COLO829 (cell line): Measurements from ENCODE around the gene STX5.
"Not testable (repeated sequence)": the region's sequence is repeated elsewhere in the genome, so short reads cannot be mapped to it uniquely, and the experiment has no call there.

Experiments used
- DNase-seq: peaks from one replicate; pipeline ENCODE4 v3.0.0; 2012; ENCODE audit warnings: low spot score

Gene STX5

DNA sequence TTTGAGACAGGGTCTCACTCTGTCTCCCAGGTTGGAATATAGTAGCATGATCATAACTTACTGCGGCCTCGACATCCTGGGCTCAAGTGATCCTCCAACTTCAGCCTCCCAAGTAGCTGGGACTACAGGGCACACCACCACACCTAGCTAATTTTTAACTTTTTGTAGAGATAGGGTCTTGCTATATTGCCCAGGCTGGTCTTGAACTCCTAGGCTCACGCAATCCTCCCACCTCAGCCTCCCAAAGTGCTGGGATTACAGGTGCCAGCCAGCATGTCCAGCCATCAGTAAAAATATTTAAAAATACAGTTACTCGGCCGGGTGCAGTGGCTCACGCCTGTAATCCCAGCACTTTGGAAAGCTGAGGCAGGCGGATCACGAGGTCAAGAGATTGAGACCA lies 3.7 kb downstream of the STX5 start:
- DNase-seq: not testable (repeated sequence)

- no peak for DNase-seq
Observed at GRCh38 chr11:62823677-62824076, 8.2 kb downstream of the STX5 start.

- no peak for DNase-seq
Observed at GRCh38 chr11:62817129-62817528, 14.7 kb downstream of the STX5 start.

GRCh38 chr11:62816557-62816956 lies 15.3 kb downstream of the STX5 start:
- no peak for DNase-seq

DNA sequence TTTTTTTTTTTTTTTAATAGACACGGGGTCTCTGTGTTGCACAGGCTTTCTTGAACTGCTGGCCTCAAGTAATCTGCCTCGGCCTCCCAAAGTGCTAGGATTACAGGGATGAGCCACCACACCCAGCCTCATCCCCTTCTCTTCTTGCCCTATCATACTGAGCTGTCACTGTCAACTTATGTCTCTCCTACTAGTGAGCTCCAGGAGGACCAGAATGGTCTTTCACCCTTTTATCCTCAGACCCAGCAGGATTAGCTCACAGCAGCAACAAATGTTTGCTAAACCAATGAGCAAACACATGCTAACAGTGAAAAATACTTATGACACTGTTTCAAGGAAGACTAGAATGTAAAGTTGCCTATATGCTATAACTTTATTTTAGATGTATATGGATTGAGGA lies 20.2 kb downstream of the STX5 start:
- DNase-seq: no peak

DNA sequence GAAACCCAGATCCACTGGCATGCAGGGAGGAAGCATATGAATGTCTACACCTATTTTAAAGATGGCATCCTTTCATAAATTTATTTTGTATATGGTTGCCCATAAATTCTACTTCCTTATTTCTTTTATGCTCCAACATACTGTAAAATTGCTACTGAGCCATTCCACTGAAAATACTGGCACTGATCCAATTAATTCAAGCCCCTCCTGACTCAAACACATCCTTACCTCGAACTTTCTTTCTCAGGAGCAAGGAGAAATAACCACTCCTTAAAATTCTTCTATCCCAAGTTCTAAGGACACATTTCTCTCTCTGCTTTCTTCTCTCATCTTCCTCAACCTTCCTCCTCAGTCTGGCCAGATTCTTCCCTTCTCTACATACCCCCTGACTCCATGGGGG lies 21.1 kb downstream of the STX5 start:
- DNase-seq: no peak

- no peak for DNase-seq
Observed at GRCh38 chr11:62806611-62807121, 25.2 kb downstream of the STX5 start.

GRCh38 chr11:62805961-62806441 lies 25.9 kb downstream of the STX5 start:
- DNase-seq: no peak

- DNase-seq: peak; percentile 97
Observed at GRCh38 chr11:62805076-62805892, 26.6 kb downstream of the STX5 start, which contains the start of gene NXF1. Gene NXF1, minus strand, starts transcription at chr11:62805440. Its CDS starts 84 bp downstream, at chr11:62805356.

DNA sequence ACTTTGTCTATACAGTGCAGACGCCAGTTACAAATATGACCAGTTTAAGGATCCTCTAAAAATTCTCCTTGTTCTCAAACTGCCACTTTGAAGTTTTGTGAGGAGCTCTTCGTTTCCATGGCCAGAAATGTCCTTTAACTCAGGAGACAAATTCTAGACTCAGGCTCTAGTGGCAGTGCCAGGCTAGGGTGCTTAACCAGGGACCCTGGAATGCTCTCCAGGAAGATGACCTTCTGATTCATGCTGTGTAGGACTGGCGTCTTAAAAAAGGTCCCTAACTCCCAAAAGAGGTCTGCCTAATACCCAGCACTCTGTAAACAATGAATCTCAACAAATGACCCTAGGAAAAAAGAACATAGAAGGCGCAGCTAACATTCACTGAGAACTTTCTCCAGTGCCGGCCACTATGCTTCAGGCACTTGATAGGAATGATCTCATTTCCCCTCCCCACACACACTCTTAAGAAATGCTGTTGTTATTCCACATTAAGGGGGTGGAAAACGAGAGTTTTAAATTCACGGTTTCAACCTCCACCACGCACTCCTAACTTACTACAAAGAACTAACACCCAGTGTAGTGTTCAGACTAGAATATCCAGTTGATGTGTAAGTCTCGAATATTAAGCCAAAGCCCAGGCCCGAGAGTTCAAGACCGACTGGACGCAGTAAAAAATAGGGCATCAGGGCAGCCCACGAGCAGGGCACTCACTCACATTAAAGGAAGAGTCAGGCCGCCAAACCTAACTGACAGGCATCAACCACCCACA lies 27.4 kb downstream of the STX5 start:
- DNase-seq: no peak

- no peak for DNase-seq
Observed at GRCh38 chr11:62801071-62801470, 30.8 kb downstream of the STX5 start.

DNA sequence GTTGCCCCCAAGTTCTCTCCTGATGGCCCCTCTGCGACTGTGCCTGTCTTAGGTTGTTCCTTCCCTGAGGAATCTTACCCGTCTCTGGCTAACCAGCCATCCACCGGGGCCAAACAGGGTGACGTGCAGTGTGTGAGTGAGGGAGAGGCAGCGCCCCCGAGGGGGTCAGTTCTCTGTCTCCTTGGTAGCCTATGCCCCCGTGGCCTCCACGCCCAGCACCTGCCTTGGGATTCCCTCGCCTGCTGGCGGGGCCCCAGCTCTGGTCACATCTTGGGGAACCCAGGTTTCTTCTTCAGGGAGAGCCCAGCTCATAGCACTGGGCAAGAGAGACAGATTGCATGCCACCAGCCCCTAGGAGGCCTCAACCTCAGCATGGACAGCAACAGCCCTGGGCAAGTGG lies 32.4 kb downstream of the STX5 start:
- DNase-seq: no peak

GRCh38 chr11:62796281-62796680 lies 35.6 kb downstream of the STX5 start:
- DNase-seq: no peak

GRCh38 chr11:62794201-62794775 lies 37.6 kb downstream of the STX5 start:
- DNase-seq: no peak

- no peak for DNase-seq
Observed at GRCh38 chr11:62792202-62792575, 39.7 kb downstream of the STX5 start.

DNA sequence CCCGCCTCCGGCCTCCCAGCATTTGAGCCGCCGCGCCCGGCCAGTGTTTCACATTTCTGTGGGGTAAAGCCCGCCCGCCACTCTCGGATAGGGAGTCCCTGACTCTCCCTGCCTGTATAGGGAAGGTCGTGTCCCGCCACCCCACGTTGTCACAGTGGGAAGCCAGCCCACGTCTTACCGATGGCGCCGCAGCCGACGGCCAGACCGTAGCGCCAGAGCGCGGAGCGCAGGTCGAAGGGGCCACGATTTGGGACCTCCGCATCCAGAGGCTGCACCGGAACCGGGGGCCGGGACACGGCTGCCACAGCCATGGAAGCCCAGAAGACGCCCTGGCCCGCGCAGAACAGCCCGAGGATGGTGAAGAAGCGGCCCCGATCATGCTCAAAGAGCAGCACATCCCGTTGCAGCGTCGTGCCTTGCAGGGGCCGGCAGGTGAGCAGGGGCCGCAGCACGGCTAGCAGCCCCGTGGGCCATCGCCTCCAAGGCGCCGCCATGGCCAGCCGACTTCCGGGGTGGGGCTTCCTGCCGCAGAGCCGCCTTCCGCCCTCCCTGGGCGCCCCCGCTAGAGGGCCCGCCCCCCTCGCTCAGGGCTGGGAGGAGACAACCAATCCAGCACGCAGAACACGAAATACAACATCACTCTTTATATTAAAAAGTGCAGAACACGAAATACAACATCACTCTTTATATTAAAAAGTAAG lies 40.2 kb downstream of the STX5 start, which contains the start of gene TMEM223:
Gene TMEM223 (minus strand): TSS at position 506 of the 701 bp plus-strand sequence. CDS start 12 bp downstream, at position 494.
- peak; percentile 64 for DNase-seq

DNA sequence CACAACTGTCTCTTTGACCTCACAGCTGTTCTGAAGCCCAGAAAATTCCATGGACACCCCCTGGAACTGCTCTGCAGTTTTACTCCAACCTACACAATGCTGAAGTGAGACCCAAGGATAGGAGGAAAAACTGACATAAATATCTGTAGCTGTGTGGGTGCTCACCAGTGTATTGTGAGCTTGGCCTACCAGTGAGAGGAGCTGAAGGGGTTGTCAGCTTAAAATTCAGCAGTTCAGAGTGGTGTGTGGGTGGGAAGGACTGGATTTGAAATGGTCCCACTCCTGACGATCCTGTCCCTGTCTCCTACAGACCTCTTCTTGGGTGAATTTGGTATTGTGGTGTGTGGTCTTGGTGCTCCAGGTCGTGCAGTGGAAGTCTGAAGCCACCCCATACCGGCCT lies 42.3 kb downstream of the STX5 start:
- no peak for DNase-seq

- DNase-seq: no peak
Observed at GRCh38 chr11:62788991-62789390, 42.9 kb downstream of the STX5 start.

DNA sequence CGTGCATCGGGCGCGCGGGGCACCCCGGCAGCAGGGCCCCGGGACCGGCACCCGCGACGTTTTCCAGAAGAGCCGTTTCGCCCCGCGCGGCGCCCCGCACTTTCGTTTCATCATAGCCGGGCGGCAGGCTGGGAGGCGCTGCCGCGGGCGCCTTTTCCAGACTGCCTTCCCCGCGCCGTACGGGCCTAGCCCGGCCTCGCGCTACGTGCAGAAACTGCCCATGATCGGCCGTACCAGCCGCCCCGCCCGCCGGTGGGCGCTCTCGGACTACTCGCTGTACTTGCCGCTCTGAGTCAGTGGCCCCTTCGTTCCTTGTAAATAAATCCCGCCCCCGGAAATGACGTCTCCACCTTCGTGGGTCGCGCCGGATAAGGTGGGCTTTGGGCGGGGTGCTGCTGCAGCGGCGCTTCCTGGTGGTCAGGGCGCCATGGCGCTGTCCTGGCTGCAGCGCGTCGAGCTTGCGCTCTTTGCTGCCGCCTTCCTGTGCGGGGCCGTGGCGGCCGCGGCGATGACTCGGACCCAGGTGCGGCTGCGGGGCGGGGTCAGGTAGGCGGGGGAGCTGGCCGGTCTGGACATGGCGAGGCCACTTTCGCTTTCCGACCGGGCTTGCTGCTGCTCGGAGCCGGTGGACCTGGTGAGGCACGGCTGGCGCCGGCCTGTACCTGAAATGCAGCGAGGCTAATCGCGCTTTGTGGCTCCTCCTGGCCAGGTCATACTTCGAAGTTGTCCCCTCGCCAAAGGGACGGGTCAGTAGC lies 44.7 kb downstream of the STX5 start, which contains the start of gene TMEM179B:
Gene TMEM179B (plus strand): TSS at position 398 of the 755 bp plus-strand sequence. CDS start 30 bp downstream, at position 428.
- peak; percentile 90 for DNase-seq

GRCh38 chr11:62786318-62787004 lies 45.4 kb downstream of the STX5 start:
- peak; percentile 62 for DNase-seq
